ENCODE data around the gene LYZL2.

GRCh38 chr10:30587522-30588031 is 42.0 kb downstream of the LYZL2 start:
- no peak for TF ChIP-seq PATZ1 (CRISPR knock-in tag; IDR thresholded peaks at IDR 0.05; ENCODE audit: borderline replicate concordance)
- no peak for TF ChIP-seq TSHZ2 (CRISPR knock-in tag; IDR thresholded peaks at IDR 0.05)
- no peak for TF ChIP-seq RARB (CRISPR knock-in tag; IDR thresholded peaks at IDR 0.05)
- no peak for TF ChIP-seq TOX (CRISPR knock-in tag; IDR thresholded peaks at IDR 0.05; ENCODE audit: borderline replicate concordance)
- TF ChIP-seq CREB5 (CRISPR knock-in tag; IDR thresholded peaks at IDR 0.05; ENCODE audit: low read depth) = no peak
- no peak for TF ChIP-seq ARNTL (CRISPR knock-in tag; IDR thresholded peaks at IDR 0.05; ENCODE audit: borderline replicate concordance, low read depth)
- TF ChIP-seq ZFP3 (CRISPR knock-in tag; IDR thresholded peaks at IDR 0.05) = no peak
- no peak for TF ChIP-seq GLIS3 (CRISPR knock-in tag; IDR thresholded peaks at IDR 0.05)
- TF ChIP-seq ZC3H10 (CRISPR knock-in tag; IDR thresholded peaks at IDR 0.05) = no peak
- TF ChIP-seq ZFP30 (CRISPR knock-in tag; IDR thresholded peaks at IDR 0.05) = no peak
- TF ChIP-seq OSR1 (CRISPR knock-in tag; IDR thresholded peaks at IDR 0.05) = no peak
- no peak for TF ChIP-seq POU6F1 (CRISPR knock-in tag; IDR thresholded peaks at IDR 0.05; ENCODE audit: borderline replicate concordance, low read depth)
- no peak for TF ChIP-seq ESRRG (CRISPR knock-in tag; IDR thresholded peaks at IDR 0.05)
- no peak for TF ChIP-seq TCF4 (CRISPR knock-in tag; IDR thresholded peaks at IDR 0.05; ENCODE audit: borderline replicate concordance)
